ENCODE data around the gene MTG2.
A peak's percentile ranks its signal among the peaks of the same experiment; 100 is the strongest.

MTG2 gene

DNA sequence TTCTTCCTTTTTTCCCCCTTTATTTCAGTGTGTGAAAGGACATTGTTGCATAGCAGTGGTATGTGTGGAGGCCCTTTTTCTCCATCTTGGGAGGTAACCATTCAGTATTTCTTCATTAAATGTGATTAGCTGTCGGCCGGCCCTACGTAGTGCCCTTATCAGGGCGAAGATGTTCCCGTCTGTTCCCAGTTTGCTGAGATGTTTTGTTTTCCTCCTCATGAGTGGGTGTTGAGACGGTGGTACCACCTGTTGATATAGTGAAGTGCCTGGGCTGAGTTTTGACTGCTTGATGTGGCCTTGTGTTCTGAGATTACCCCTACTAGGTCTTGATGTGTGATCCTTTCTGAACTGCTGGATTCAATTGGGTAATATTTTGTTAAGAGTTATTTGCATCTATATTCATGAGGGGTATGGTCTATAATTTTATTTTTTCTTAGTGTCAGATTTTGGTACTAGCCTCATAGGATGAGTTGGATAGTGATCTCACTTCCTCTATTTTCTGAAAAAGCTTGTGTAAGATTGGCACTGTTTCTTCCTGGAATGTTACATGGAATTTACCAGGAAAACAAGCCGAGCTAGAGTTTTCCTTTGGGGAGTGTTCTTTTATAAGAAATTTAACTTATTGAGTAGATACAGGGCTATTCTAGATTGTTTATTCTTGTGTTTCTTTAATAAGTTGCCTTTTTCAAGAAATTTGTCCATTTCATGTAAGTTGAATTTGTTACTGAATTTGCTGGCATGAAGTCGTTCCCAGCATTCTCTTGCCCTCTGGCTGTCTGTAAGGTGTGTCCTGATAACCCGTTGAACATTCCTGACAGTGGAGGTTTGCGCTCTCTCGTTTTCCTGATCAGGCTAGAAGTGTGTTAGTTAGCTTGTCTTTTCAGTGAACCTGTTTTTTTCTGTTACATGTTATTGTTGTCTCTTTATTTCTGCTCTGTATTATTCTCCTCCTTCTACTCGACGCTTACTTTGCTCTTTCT, 4.3 kb downstream of the MTG2 start:
- DNase-seq: no peak

DNA sequence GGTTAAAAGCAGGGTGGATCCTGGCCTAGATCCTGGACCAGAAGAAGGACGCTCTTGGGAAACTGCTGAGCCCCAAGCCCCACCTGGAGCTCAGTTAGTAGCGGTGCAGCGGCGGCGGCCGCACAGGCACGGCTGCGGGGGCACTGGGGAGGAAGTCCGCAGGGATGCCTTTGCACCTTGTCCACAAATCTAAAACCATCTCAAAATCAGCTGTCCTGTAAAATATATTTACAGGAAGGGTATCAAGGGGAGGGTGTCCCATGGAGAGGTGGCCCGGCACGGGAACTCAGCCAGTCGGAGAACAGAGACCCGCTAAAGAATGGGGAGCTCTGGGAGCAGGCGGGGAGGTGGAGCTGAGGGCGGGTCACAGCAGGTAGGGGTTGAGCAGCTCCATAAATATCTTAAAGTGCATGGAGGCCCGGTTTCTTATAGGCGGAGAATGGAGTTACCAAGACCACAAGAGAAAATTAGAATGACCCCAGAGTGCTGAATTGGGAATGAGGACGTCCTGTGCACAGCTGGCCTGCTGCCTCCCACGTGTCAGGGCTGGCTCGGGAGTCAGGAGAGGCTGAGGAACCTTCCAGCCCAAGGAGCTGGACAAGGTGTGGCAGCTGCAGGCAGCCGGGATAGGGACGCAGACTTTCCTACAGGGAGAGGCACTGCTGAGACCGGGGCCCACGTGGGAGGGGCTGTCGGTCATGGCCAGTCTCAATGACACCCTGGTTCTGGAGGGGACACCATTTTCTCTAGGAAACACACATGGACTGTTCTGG, 8.0 kb downstream of the MTG2 start:
- DNase-seq: no peak

DNA sequence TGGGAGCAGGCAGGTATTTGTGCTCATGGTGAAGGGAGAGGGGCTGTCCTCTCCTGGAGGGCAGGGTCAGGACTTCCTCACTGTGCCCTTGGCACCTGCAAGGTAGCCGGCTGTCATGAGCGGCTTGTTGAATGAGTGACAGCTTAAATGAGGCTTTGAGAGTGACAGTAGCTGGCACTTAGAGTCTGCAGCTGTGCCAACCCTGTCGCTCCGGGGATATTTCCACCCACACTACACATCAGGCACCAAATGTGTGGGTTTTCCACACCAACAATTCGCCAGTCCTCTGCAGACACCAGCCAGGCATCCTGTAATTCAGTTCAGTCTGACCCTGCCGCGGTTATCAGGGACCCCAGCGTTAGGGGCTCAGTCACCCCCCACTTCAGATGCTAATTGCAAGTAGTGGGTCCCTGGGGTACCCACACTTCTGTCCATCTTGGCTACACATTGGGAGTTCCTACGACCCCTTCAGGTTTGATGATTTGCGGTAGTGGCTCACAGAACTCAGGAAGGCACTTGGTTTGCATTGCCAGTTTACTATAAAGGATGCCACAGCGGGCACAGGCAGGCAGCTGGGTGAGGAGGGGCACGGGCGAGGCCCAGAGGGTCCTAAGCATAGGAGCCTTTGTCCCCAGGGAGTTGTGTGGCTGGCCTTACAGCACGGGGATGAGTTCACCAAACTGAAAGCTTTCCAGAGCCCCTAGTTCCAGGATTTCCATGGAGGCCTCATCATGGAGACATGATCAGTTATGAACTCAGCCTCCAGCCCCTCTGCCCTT, 9.1 kb downstream of the MTG2 start:
- no peak for DNase-seq

DNA sequence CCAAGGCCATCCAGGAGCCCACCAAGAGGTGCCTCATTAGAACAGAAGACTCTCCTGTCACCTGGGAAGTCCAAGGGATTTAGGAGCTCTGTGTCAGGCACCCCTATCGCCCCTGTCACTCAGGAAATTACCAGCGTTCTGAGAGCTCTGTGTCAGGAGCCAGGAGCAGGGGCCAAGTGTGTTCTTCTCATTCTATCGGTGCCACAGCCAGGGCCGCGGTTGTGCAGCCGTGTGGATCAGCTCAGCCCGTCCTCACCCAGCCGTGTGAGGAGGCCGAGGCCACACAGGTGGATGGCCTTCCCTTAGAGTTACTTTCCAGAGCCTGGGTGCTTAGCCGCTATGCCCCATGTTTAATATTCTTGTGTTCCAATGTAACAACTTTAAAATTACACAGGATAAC, 9.8 kb downstream of the MTG2 start:
- no peak for DNase-seq

DNA sequence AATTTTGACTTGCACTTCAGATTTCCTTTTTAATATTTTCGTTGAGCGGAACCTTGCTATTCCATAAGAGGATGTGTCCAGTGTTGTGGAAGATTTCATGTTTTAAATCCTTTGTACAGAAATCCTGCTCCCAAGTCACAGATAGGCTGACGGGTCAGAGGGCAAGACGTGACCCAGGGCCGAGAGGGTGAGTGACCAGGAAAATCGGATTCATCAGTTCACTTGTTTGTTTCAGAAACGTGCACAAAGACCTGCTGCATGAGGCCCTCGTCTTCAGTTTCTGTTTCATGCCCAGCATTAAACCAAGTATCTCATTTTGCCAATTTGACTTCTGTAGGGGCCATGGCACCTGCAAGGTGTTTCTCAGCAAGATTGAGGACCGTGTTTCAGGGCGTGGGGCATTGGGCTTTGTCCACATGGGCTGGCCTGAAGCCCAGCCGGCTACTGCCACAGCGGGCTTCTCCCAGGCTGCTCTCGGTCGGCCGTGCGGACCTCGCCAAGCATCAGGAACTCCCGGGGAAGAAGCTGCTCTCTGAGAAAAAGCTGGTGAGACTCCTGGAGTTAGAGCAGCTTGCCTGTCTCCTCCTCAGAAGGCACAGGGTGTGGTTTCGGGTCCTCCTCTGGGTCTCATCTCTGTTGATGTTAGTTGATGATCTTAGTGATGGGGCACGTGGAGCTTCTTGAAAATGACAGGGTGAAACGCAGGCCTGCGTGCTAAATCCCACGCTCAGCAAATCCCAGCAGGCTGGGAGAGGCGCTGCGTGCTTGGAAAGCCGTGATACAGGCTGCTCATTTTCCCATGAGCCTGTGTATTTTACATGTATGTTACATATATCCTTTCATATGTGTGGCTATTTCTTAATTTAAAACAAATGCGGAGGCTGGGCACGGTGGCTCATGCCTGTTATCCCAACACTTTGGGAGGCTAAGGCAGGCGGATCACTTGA, 10.5 kb downstream of the MTG2 start:
- no peak for DNase-seq

- no peak for DNase-seq
These were observed 12.2 kb downstream of the MTG2 start for GRCh38 chr20:62195075-62195405.

DNA sequence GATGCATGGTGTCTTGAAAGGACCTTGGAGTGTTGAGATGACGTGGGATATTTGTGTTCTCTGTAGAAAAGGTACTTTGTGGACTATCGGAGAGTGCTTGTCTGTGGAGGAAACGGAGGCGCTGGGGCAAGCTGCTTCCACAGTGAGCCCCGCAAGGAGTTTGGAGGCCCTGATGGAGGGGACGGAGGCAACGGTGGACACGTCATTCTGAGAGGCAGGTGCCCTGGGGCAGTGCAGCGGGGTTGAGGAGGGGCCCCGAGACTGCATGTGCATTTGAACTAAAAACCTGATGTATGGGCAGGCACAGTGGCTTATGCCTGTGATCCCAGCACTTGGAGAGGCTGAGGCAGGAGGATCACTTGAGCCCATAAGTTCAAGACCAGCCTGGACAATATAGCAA, 12.9 kb downstream of the MTG2 start:
- no peak for DNase-seq

DNA sequence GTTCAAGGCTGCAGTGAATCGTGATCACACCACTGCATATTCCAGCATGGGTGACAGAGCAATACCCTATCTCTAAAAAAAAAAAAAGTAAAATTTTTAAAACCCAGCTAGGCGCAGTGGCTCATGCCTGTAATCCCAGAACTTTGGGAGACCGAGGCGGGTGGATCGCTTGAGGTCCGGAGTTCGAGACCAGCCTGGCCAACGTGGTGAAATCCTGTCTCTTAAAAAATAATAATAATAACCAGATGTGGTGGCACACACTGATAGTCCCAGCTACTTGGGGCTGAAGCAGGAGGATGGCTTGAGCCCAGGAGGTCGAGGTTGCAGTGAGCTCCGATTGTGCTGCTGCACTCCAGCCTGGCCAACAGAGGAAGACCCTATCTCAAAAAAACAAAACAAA, 13.5 kb downstream of the MTG2 start:
- no peak for DNase-seq

DNA sequence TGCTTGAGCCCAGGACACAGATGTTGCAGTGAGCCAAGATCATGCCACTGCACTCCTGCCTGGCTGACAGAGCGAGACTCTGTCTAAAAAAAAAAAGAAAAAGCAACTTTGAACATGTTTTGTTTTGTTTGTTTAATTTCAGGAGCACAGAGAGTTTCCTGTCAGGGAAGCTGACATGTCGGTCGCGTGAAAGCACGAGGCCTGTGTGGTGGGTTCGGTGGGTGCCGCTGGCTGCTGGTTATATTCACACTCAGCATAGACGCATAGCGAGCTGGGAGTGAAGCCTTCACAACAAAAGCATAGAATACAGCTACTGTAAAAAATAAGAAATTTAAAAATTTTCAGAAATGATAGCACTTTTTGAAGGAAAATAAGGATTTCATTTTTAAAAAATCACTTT, 14.5 kb downstream of the MTG2 start:
- no peak for DNase-seq

GRCh38 chr20:62197801-62198200, 15.0 kb downstream of the MTG2 start:
- DNase-seq: no peak

DNA sequence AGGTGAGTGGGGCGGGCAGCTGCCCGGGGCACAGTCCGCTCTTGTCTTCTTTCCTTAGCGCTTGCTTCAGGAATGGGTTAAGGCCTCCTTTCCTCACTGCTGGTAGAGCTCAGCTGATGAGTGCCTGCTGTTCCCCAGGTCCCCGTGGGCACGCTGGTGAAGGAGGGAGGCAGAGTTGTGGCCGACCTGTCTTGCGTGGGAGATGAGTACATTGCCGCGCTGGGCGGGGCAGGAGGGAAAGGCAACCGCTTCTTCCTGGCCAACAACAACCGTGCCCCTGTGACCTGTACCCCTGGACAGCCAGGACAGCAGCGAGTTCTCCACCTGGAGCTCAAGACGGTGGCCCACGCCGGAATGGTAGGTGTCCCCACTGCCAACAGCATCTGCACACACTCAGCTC, 15.7 kb downstream of the MTG2 start:
- DNase-seq: no peak

DNA sequence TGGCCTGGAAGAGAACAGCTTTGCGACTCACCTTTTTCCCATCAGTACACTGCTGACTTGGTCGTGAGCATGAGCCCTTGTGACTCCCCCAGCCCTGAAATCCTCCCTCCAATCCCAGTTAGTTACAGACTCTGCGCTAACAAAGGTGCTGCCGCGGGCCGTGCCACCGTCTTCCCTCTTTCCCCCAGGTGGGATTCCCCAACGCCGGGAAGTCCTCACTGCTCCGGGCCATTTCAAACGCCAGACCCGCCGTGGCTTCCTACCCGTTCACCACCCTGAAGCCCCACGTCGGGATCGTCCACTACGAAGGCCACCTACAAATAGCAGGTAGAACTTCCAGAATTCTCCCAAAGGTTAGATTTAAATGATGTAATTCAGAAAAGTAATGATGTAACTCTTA, 16.1 kb downstream of the MTG2 start:
- DNase-seq: no peak

GRCh38 chr20:62200491-62201172, 17.8 kb downstream of the MTG2 start:
- DNase-seq: no peak

- DNase-seq: peak; percentile 53 to 78
These were observed 18.6 kb downstream of the MTG2 start for GRCh38 chr20:62201173-62202082.

- DNase-seq: no peak
These were observed 19.2 kb downstream of the MTG2 start for GRCh38 chr20:62202083-62202395.

- no peak for DNase-seq
These were observed 20.0 kb downstream of the MTG2 start for GRCh38 chr20:62202676-62203377.

GRCh38 chr20:62203378-62204030, 20.7 kb downstream of the MTG2 start:
- DNase-seq: no peak

DNA sequence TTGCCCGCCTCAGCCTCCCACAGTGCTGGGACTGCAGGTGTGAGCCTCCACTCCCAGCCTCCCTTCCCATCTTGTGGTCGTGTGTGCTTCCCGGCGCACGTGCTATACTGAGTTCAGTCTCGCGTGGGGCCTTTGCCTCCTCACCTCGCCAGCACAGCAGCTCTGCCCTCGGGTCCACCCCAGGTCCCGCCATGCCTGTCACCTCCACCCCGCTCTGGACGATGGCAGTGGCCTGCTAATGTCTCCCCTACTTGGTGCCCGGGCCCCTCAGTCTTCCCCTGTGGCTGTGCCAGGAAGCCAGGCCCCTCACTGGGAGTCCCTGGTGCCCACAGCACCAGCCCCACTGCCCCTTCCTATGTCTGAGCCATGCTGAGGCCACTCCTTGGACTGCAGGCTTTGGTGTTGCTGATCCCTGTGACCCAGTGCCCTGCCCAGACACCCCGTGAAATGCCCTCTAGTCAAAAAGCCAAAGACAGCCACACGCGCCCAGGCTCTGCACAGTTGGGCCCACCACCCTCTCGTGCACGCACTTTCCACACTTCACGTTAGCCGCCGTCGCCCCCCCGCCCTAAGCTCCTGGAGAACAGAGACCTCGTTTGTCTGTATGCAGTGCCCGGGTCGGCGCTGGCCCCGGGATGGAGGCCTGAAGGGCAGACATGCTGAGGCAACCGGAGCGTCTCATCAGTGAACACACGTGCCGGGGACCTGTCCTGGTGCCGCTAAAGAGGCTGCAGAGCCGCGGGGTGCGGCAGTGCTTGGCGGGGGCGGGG, 23.0 kb downstream of the MTG2 start:
- no peak for DNase-seq

- no peak for DNase-seq
These were observed 23.6 kb downstream of the MTG2 start for GRCh38 chr20:62206388-62206775.

Data from SHP77 (cell line).